HepG2 (cell line): ENCODE results near the gene YAP1. TPM values are rescaled to one million over a fixed set of nuclear protein-coding genes. Genes with fewer than 3 reads are reported as not detected.
A peak's percentile ranks its signal among the peaks of the same experiment; 100 is the strongest.

Experiments
- ARID3A ChIP-seq: IDR thresholded peaks from 2 replicates; pipeline ENCODE4 v1.6.1; 2012; ENCODE audit warnings: low read depth, low read length, improper control_type of control experiment
- GPN1 ChIP-seq: sonication (generic); formaldehyde crosslinking; IDR thresholded peaks from 2 replicates; pipeline ENCODE4 v1.5.1; 2020; ENCODE audit warnings: missing genetic modification reagents, borderline replicate concordance
- IRF2 ChIP-seq: IDR thresholded peaks from 2 replicates; pipeline ENCODE4 v1.6.1; 2018; ENCODE audit warnings: missing genetic modification reagents, missing compliant biosample characterization
- MAFG ChIP-seq: sonication (generic); formaldehyde crosslinking; IDR thresholded peaks from 2 replicates; pipeline ENCODE4 v1.5.1; 2020; ENCODE audit warnings: mild to moderate bottlenecking, missing genetic modification reagents
- MAFK ChIP-seq, 2 experiments: IDR thresholded peaks in 1 of 2; conservative IDR thresholded peaks in 1 of 2; 2 replicates each; pipeline ENCODE4 v1.6.1; 2011; ENCODE audit warnings: improper control_type of control experiment in 2 of 2, low read length in 2 of 2
- NAIF1 ChIP-seq: sonication (generic); formaldehyde crosslinking; IDR thresholded peaks from 2 replicates; pipeline ENCODE4 v1.5.0; 2020; ENCODE audit warnings: mild to moderate bottlenecking, missing genetic modification reagents, borderline replicate concordance
- NCOA5 ChIP-seq: sonication (generic); formaldehyde crosslinking; IDR thresholded peaks from 2 replicates; pipeline ENCODE4 v1.4.0; 2020; ENCODE audit warnings: missing genetic modification reagents
- NFKB2 ChIP-seq: sonication (generic); formaldehyde crosslinking; IDR thresholded peaks from 2 replicates; pipeline ENCODE4 v1.4.0; 2020; ENCODE audit warnings: missing genetic modification reagents, borderline replicate concordance
- PITX1 ChIP-seq: sonication (generic); formaldehyde crosslinking; IDR thresholded peaks from 2 replicates; pipeline ENCODE4 v1.5.1; 2020; ENCODE audit warnings: mild to moderate bottlenecking, missing genetic modification reagents
- REXO4 ChIP-seq: sonication (generic); formaldehyde crosslinking; IDR thresholded peaks from 2 replicates; pipeline ENCODE4 v1.8.0; 2022; ENCODE audit warnings: missing genetic modification reagents, mild to moderate bottlenecking, borderline replicate concordance
- SMAD3 ChIP-seq: sonication (generic); formaldehyde crosslinking; IDR thresholded peaks from 2 replicates; pipeline ENCODE4 v1.4.0; 2020; ENCODE audit warnings: missing genetic modification reagents
- SRSF1 ChIP-seq: fragments of 200-400 bp; formaldehyde crosslinking; optimal IDR thresholded peaks from 2 replicates; pipeline ENCODE3; 2017; ENCODE audit warnings: mild to moderate bottlenecking, low read depth, low read length, moderate library complexity
- TAF15 ChIP-seq: fragments of 200-400 bp; formaldehyde crosslinking; IDR thresholded peaks from one replicate; pipeline ENCODE4 v1.6.1; 2018; ENCODE audit warnings: mild to moderate bottlenecking, low read depth, low read length; ENCODE audit not compliant: poor library complexity, severe bottlenecking
- ZBTB38 ChIP-seq: sonication (generic); formaldehyde crosslinking; IDR thresholded peaks from 2 replicates; pipeline ENCODE4 v1.5.1; 2020; ENCODE audit warnings: mild to moderate bottlenecking, missing genetic modification reagents
- ZNF335 ChIP-seq: sonication (generic); formaldehyde crosslinking; IDR thresholded peaks from 2 replicates; pipeline ENCODE4 v1.4.0; 2020; ENCODE audit warnings: missing genetic modification reagents
- ZNF589 ChIP-seq: sonication (generic); formaldehyde crosslinking; conservative IDR thresholded peaks from 2 replicates; pipeline ENCODE4 v1.8.0; 2022; ENCODE audit warnings: mild to moderate bottlenecking, moderate library complexity, missing genetic modification reagents
- ZNF691 ChIP-seq: sonication (generic); formaldehyde crosslinking; IDR thresholded peaks from 2 replicates; pipeline ENCODE4 v1.4.0; 2020; ENCODE audit warnings: missing genetic modification reagents, low read depth, mild to moderate bottlenecking, borderline replicate concordance
- ZSCAN22 ChIP-seq: sonication (generic); formaldehyde crosslinking; IDR thresholded peaks from 2 replicates; pipeline ENCODE4 v1.4.0; 2020; ENCODE audit warnings: mild to moderate bottlenecking, missing genetic modification reagents
- ZSCAN31 ChIP-seq: sonication (generic); formaldehyde crosslinking; IDR thresholded peaks from 2 replicates; pipeline ENCODE4 v1.5.0; 2020; ENCODE audit warnings: low read depth, mild to moderate bottlenecking, missing genetic modification reagents
- ZSCAN9 ChIP-seq: IDR thresholded peaks from 2 replicates; pipeline ENCODE4 v1.6.1; 2016; ENCODE audit warnings: borderline replicate concordance
- polyA plus RNA-seq, 8 experiments: library from polyadenylated mRNA; depleted of rRNA in 3 of 8; stranded (reverse) in 7 of 8; unstranded in 1 of 8; fragments of >200 nt; fragmentation: Illumina TruSeq in 4 of 8; extraction: Trizol in 4 of 8; gene quantifications; 2 replicates each; pipeline versions ENCODE4 v1.2.1 to v1.2.3, GENCODE V29; 2011 to 2016; ENCODE audit warnings: low read depth in 4 of 8, missing spikeins in 1 of 8, mixed read lengths in 1 of 8; ENCODE audit not compliant: insufficient read depth in 1 of 8
- total RNA-seq, 5 experiments: library from RNA; depleted of rRNA; stranded (reverse); fragments of >200 nt; fragmentation: Illumina TruSeq; extraction: Trizol; gene quantifications; 2 replicates each; pipeline ENCODE4 v1.2.3, GENCODE V29; 2016; ENCODE audit warnings: low read depth in 1 of 5
- TF ChIP-seq, protein P1 (sequence below): sonication (generic); formaldehyde crosslinking; IDR thresholded peaks from 2 replicates; pipeline ENCODE4 v1.8.1; 2023; ENCODE audit warnings: mild to moderate bottlenecking, missing genetic modification reagents
- TF ChIP-seq, protein P2 (sequence below): sonication (generic); formaldehyde crosslinking; IDR thresholded peaks from 2 replicates; pipeline ENCODE4 v1.9.0; 2021; ENCODE audit warnings: missing genetic modification reagents, borderline replicate concordance

Gene YAP1
- total and polyA plus RNA-seq, 2 of the 13 experiments (the other 11 are each of a cell fraction or from before 2014, with no cell fraction given) = 59.5 to 91.0 TPM

GRCh38 chr11:102109896-102110760, at the start of gene YAP1 (continued):
- TF ChIP-seq ZSCAN31 (CRISPR knock-in tag) (peak; percentile 88), ZNF691 (CRISPR knock-in tag) (peak; percentile 67; the same call in 1 of the 2 replicates), SRSF1 (peak; percentile 98), ZBTB38 (CRISPR knock-in tag) (peak; percentile 89; the same call in 1 of the 2 replicates), PITX1 (CRISPR knock-in tag) (0 out of 2 replicates have a peak, but pooled peaks have one; percentile 30), IRF2 (CRISPR knock-in tag) (peak; percentile 74), GPN1 (CRISPR knock-in tag) (0 out of 2 replicates have a peak, but pooled peaks have one; percentile 29), TAF15 (peak; percentile 22), ZSCAN22 (CRISPR knock-in tag) (no peak), MAFK (conservative IDR thresholded peaks at IDR 0.05 in 1 of 2, IDR thresholded peaks at IDR 0.05 in 1 of 2; ENCODE audit: low read length in 2 of 2) (no peak), ARID3A (no peak), NCOA5 (CRISPR knock-in tag) (no peak), MAFG (no peak), NFKB2 (CRISPR knock-in tag) (peak; percentile 73; the same call in 1 of the 2 replicates), ZNF335 (peak; percentile 43; the same call in 1 of the 2 replicates), ZNF589 (CRISPR knock-in tag) (peak; percentile 72; the same call in 1 of the 2 replicates), REXO4 (CRISPR knock-in tag) (no peak), NAIF1 (peak; percentile 31; the same call in 1 of the 2 replicates), SMAD3 (CRISPR knock-in tag) (peak; percentile 39; the same call in 1 of the 2 replicates), ZSCAN9 (CRISPR knock-in tag) (0 out of 2 replicates have a peak, but pooled peaks have one; percentile 42)
- TF ChIP-seq, protein P1, sequence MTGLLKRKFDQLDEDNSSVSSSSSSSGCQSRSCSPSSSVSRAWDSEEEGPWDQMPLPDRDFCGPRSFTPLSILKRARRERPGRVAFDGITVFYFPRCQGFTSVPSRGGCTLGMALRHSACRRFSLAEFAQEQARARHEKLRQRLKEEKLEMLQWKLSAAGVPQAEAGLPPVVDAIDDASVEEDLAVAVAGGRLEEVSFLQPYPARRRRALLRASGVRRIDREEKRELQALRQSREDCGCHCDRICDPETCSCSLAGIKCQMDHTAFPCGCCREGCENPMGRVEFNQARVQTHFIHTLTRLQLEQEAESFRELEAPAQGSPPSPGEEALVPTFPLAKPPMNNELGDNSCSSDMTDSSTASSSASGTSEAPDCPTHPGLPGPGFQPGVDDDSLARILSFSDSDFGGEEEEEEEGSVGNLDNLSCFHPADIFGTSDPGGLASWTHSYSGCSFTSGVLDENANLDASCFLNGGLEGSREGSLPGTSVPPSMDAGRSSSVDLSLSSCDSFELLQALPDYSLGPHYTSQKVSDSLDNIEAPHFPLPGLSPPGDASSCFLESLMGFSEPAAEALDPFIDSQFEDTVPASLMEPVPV (CRISPR knock-in tag) = peak; percentile 94
- TF ChIP-seq, protein P2, sequence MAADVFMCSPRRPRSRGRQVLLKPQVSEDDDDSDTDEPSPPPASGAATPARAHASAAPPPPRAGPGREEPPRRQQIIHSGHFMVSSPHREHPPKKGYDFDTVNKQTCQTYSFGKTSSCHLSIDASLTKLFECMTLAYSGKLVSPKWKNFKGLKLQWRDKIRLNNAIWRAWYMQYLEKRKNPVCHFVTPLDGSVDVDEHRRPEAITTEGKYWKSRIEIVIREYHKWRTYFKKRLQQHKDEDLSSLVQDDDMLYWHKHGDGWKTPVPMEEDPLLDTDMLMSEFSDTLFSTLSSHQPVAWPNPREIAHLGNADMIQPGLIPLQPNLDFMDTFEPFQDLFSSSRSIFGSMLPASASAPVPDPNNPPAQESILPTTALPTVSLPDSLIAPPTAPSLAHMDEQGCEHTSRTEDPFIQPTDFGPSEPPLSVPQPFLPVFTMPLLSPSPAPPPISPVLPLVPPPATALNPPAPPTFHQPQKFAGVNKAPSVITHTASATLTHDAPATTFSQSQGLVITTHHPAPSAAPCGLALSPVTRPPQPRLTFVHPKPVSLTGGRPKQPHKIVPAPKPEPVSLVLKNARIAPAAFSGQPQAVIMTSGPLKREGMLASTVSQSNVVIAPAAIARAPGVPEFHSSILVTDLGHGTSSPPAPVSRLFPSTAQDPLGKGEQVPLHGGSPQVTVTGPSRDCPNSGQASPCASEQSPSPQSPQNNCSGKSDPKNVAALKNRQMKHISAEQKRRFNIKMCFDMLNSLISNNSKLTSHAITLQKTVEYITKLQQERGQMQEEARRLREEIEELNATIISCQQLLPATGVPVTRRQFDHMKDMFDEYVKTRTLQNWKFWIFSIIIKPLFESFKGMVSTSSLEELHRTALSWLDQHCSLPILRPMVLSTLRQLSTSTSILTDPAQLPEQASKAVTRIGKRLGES = peak; percentile 77; the same call in 1 of the 2 replicates
